K562 (cell line): ENCODE data around the gene TGM1. TPM values are rescaled to one million over a fixed set of nuclear protein-coding genes. Genes with fewer than 3 reads are reported as not detected.

Experiments used
- ZNF408 ChIP-seq: fragments of 250-450 bp; sonication (Bioruptor Pico); IDR thresholded peaks from 2 replicates; pipeline ENCODE4 v1.4.0; 2020; ENCODE audit warnings: low read depth, mild to moderate bottlenecking, moderate library complexity
- polyA plus RNA-seq, 8 experiments: library from polyadenylated mRNA; depleted of rRNA in 4 of 8; stranded (reverse) in 5 of 8; unstranded in 3 of 8; fragments of >200 nt; fragmentation: Nextera tagmentation in 2 of 8; fragmentation: Illumina TruSeq in 1 of 8; extraction: Ambion mirVana in 2 of 8; extraction: Trizol in 1 of 8; gene quantifications; 2 replicates each; pipeline versions ENCODE4 v1.2.1 to v1.2.3, GENCODE V29; 2011 to 2014; ENCODE audit warnings: inconsistent platforms in 1 of 8, missing spikeins in 1 of 8
- total RNA-seq, 7 experiments: library from RNA; depleted of rRNA in 6 of 7; stranded (reverse); fragments of >200 nt in 6 of 7; fragmentation: Illumina TruSeq in 2 of 7; extraction: Trizol in 2 of 7; gene quantifications; 2 replicates each; pipeline versions ENCODE4 v1.2.1 to v1.2.3, GENCODE V29; 2011 to 2021; ENCODE audit warnings: low replicate concordance in 1 of 7
- TF ChIP-seq, protein P1 (sequence below), 2 experiments: fragments of 450-650 bp; formaldehyde crosslinking in 1 of 2; IDR thresholded peaks; 2 replicates each; pipeline versions ENCODE4 v1.4.0 to v1.6.1; 2014 to 2020; ENCODE audit warnings: mild to moderate bottlenecking in 2 of 2, borderline replicate concordance in 1 of 2, low read depth in 1 of 2

TGM1 gene
- total and polyA plus RNA-seq, 9 of the 15 experiments (the other 6 are each of a cell fraction or from before 2014, with no cell fraction given), result 0.13 to 4.4 (median 0.88) TPM

GRCh38 chr14:24297190-24297964 is 34.4 kb upstream of the TGM1 start (continued):
- TF ChIP-seq, protein P1, sequence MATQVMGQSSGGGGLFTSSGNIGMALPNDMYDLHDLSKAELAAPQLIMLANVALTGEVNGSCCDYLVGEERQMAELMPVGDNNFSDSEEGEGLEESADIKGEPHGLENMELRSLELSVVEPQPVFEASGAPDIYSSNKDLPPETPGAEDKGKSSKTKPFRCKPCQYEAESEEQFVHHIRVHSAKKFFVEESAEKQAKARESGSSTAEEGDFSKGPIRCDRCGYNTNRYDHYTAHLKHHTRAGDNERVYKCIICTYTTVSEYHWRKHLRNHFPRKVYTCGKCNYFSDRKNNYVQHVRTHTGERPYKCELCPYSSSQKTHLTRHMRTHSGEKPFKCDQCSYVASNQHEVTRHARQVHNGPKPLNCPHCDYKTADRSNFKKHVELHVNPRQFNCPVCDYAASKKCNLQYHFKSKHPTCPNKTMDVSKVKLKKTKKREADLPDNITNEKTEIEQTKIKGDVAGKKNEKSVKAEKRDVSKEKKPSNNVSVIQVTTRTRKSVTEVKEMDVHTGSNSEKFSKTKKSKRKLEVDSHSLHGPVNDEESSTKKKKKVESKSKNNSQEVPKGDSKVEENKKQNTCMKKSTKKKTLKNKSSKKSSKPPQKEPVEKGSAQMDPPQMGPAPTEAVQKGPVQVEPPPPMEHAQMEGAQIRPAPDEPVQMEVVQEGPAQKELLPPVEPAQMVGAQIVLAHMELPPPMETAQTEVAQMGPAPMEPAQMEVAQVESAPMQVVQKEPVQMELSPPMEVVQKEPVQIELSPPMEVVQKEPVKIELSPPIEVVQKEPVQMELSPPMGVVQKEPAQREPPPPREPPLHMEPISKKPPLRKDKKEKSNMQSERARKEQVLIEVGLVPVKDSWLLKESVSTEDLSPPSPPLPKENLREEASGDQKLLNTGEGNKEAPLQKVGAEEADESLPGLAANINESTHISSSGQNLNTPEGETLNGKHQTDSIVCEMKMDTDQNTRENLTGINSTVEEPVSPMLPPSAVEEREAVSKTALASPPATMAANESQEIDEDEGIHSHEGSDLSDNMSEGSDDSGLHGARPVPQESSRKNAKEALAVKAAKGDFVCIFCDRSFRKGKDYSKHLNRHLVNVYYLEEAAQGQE (IDR thresholded peaks at IDR 0.05; ENCODE audit: borderline replicate concordance), result peak; percentile 36; the same call in 1 of the 2 replicates
- TF ChIP-seq, protein P1 (CRISPR knock-in tag; IDR thresholded peaks at IDR 0.05; ENCODE audit: low read depth), result no peak
- TF ChIP-seq ZNF408 (CRISPR knock-in tag), result no peak
